NCI-H748 (cell line): ENCODE data around the gene LRCH4.

Experiments
- DNase-seq: peaks from one replicate; lab custom pipeline; 2025; ENCODE audit not compliant: unreplicated experiment; lab: John Stamatoyannopoulos, UW

Gene LRCH4

DNA sequence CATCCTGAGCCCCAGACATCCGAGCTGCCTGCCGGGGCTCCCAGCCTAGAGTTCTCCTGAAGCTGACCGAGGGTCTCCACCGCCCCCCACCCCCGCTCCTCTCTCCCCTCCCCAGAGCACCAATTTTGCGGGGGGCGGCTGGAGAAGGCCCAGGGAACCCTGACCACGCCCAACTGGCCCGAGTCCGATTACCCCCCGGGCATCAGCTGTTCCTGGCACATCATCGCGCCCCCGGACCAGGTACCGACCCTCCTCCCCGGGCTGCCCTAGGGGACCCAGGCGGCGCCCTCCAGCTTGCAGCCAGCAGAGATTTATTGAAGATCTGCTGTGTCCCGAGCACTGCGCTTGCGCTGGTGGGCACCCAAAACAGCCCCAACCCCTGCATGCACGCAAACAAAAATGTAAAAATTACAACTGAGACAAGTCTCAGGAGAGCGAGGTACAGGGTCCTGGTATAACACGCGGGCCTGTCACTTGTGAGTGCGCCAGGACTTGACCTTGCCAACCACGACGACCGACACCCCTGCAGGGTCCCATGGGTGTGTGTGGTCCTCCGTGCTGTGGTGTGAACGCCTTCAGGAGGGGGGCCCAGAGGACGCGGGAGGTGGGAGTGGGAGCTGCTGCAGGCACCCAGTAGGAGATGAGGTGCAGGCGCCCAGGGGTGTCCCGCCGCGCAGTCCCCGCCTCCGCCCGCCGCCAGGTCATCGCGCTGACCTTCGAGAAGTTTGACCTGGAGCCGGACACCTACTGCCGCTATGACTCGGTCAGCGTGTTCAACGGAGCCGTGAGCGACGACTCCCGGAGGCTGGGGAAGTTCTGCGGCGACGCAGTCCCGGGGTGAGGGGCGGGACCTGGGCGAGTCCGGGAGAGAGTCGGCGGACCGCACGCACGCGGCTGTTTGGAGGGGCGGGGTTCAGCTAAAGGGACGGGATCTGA lies 19.3 kb upstream of the LRCH4 start:
- DNase-seq: peak; percentile 37

DNA sequence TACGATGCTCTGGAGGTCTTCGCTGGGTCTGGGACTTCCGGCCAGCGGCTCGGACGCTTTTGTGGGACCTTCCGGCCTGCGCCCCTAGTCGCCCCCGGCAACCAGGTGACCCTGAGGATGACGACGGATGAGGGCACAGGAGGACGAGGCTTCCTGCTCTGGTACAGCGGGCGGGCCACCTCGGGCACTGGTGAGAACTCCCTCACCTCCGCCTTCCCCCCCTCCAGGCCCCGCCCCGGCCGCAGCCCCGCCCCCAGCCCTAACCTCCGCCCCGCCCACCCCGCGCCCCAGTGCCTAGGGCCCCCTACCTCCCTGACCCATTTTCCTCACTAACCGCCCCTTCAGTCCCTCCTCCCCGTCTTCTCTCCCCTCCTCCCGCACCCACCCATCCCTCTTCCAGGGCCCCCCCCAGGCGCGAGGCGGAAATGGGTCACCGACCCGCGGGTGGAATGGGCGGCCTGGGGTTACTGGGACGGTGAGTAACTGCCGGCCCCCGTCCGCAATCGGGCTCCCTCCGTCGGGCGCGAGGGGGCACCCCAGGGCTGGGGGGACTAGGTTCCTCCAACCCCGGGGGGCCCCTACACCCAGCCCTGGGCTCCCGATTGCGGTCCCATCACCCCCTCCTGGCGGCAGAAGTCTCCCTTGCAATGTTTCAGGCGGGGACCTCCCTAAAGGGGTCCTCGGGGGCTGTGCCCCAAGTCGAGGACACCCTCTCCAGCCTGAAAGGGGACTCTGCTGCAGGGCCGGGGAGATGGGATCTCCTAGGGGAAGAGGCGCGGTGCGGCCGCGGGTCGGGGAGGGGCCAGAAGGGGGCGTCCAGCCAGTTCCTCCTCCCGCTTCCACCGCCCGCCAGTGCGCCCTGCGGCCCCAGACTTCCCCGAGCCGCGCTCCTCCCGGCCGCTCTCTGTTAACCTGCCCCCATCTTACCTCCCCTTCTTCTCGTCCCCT lies 18.4 kb upstream of the LRCH4 start:
- peak; percentile 75 for DNase-seq

- no peak for DNase-seq
Observed at GRCh38 chr7:100603726-100604027, 17.7 kb upstream of the LRCH4 start.

GRCh38 chr7:100602889-100603725 lies 17.2 kb upstream of the LRCH4 start:
- DNase-seq: peak; percentile 19

DNA sequence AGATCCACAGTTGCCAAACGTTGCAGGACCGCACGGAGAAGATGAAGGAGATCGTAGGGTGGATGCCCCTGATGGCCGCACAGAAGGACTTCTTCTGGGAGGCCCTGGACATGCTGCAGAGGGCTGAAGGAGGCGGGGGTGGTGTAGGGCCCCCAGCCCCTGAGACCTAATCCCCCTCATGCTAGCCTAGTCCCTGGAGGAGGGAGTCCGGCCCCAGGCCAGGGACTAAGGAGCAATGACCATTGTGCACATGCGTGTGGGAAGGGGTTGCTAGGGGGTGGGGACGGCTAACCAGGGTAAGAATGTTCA lies 14.8 kb upstream of the LRCH4 start:
- DNase-seq: no peak

- DNase-seq: no peak
Observed at GRCh38 chr7:100599911-100600729, 14.2 kb upstream of the LRCH4 start.

DNA sequence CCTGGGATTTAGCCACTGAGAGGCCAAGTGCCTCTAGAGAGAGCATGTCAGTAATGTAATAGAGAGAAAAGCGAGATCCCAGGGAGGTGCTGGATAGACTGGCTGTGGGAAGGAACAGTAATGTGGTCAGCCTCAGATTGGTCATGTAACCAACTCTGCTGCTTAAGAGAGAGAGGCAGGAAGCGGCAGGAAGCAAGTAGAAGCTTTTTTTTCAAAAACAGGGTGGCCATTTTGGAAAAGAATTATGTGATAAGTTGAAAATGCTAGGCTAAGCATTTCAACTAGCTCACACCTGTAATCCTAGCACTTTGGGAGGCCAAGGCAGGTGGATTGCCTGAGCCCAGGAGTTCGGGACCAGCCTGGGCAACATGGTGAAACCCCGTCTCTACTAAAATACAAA lies 12.5 kb upstream of the LRCH4 start:
- DNase-seq: no peak

DNA sequence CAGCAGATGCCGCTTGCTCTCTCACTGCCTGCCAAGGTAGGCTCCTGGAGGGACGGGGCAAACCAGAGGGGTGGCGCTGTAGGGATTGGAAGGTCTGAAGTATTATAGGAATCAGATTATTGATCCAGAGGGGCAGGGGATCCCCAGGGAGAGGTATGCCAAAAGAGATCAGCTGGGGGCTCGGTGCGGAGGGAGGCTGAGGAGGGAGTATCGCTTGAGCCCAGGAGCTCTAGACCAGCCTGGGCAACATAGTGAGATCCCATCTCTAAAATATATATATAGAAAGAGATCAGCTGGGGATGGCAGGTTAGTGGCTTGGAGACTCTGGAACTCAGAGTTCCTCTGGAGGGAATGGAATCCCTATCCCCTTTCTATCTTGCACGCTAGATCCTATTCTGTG lies 9.3 kb upstream of the LRCH4 start:
- no peak for DNase-seq

- no peak for DNase-seq
Observed at GRCh38 chr7:100591596-100591995, 5.7 kb upstream of the LRCH4 start.

DNA sequence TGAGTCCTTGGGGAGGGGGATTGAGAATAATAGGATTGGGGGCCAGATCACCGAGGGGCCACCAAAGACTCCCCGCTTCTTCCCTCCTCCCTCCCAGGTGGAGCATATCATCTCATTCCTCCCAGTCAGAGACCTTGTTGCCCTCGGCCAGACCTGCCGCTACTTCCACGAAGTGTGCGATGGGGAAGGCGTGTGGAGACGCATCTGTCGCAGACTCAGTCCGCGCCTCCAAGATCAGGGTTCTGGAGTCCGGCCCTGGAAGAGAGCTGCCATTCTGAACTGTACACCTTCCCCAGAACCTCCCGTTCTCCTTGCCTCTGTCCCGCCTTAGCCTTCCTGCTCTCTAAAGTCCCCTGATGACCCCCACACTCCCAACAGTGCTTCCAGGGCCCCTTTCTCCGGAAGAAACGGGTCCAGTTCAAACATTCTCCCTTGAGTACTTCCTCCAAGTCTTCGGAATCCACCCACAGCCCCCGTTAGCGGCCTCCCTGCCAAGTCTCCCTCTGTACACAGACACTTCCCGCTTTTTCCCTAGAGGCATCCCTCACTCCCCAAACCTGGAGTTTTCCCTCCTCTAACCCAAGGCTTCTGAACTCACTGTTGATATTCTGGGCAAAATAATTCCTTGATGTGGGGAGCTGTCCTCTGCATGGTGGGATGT lies 4.3 kb upstream of the LRCH4 start:
- no peak for DNase-seq

GRCh38 chr7:100589341-100589947 lies 3.5 kb upstream of the LRCH4 start:
- no peak for DNase-seq

DNA sequence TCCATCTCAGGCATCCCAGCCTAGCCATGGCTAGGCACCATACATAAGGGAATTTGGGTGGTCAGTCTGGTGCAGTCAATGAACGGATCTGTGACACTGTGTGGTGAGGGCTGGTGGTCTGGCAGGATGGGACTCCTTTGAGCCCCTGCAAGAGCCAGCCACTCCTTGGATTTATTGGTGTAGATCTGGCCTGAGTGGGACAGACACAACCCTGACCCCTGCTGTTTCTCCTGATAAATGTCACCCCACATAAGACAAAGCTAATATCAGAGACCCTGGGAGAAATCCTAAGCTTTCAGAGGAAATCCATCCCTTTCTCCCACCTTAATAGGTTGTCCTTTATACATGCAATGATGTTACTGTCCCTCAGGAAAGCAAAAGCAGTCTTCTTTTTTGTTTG lies 2.5 kb upstream of the LRCH4 start:
- DNase-seq: no peak

GRCh38 chr7:100586266-100587025 lies 517 bp upstream of the LRCH4 start, which contains the start of gene FBXO24:
FBXO24 (plus strand) TSS chr7:100586328; CDS start chr7:100586626, 298 bp downstream.
- DNase-seq: peak; percentile 99

DNA sequence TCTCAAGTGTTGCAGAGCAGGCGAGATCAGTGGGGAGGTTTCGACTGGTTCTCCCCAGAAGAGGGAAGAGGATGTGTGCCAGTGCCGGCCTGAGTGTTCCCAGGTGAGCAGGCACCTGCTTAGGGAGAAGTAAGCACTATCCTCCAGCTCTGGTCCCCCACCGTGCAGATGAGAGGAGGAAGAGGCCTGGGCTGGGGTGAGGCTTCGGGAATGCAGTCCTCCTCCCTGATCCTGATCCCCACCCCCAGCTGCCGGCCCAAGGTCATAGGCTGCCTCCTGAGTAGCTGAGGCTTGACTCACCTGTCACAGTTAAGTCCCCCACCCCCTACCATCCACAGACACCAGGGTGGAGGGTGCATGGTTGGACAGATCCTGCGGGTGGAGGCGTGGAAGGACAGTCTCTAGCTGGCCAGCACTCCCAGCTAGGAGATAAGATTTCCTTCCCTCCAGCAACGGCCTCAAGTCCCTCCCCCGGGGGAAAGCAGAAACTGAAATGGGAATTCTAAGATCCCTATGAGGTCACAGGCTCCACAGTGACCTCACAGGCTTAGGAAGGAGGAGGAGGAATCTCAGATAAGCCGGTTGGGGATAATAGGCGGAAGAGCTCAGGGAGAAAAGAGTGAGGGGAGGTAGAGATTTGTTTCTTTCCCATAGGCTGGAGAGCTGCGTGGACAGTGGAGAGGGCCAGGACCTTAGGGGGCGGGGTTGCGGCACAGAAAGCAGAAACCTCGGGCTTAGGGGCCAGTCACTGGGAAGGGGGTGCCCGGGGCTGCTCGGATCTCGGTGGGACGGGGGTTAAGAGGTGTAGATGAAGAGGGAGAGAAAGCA lies 1.0 kb downstream of the LRCH4 start:
- peak; percentile 62 for DNase-seq

DNA sequence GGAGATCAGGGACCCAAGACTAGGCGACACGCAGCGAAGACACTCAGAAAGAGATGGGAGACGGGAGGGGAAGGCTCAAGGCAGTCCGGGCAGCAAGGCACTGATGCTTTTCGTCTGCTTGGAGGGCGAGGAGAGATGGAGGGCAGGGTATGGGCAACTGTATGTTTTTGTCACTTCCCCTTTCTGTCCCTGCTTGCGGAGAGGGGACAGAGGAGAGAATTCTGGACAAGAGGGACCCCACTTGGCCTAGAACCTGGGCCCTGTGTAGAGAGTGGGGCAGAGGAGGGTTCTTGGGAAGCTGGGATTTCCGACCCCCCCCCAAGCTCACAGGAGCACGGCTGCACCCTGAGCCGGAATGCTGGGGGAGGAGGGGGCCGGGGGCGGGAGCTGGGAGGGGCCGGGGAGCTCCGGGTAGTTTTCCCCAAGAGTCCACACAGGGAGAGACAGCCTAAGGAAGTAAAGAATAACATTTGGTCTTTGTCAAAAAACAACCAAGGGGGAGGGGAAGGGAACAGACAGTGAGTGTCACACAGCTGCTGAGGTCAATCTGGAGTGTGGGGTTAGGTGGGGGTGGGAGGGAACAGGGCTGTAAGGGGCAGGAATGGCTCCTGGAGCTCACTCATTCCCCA lies 1.8 kb downstream of the LRCH4 start:
- no peak for DNase-seq

DNA sequence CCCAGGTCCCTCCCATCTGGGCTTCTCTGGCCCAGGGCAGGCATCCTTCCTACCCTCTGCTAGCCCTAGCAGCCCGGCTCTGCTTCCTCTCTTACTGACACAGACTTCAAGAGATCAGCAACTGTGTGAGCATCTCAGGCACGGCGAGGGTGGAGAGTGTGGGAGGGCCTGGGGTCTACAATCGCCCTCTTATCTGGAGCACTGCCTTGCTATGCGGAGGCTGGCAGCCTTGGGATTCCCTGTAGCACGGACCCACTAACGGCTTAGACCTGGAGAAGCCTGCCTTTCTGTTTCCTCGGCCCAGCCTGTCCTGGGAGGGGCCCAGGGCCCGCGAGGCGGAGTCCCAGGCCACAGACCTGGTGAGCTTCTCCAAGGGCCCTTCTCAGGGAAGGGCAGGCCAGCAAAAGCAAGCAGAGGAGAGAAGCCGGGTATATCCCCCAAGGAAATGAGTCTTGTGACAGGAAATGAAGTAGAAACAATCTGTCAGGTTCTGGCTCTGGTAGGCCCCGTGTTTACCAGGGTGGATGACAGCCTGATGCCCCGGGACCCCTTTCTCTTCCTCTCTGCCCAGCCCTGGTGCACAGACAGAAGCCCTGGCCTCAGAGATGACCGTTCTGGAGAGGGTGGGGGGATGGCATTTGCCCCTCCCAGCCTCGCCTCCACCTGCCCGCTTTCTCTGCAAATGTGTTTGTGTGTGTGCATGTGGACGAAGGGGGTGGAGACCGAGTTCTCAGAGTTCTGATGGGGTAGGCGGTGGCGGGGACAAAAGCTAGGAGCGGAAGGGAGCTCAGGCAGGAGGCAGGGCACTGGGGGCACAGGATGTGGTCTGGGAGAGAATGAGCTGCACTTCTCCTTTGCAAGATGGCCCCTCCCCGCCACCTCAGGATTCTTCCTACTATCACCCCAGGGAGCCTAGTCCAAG lies 2.5 kb downstream of the LRCH4 start:
- DNase-seq: no peak
